Mucosa of gallbladder (tissue), 1 donor: Measurements from ENCODE around the gene MAN1B1. TPM values are rescaled to one million over a fixed set of nuclear protein-coding genes. Genes with fewer than 3 reads are reported as not detected.
A peak's percentile ranks its signal among the peaks of the same experiment; 100 is the strongest.
"Not testable (repeated sequence)": the region's sequence is repeated elsewhere in the genome, so short reads cannot be mapped to it uniquely, and the experiment has no call there.

Source experiments
- DNase-seq: peaks from one replicate; pipeline ENCODE4 v3.0.0-alpha.2; 2020; ENCODE audit warnings: low spot score
- total RNA-seq: library from RNA; stranded (reverse); gene quantifications from one replicate; pipeline ENCODE4 v1.2.1, GENCODE V29; 2021
- donor health status: DM: no; HTN: no; CAD: no.

Gene MAN1B1
- total RNA-seq, 1 donor from 2014 or later, result 59.8 TPM

- no peak for DNase-seq
Measured at GRCh38 chr9:137127301-137128157, 40.7 kb downstream of the MAN1B1 start.

GRCh38 chr9:137128158-137128861 lies 41.5 kb downstream of the MAN1B1 start:
- DNase-seq, result no peak

DNA sequence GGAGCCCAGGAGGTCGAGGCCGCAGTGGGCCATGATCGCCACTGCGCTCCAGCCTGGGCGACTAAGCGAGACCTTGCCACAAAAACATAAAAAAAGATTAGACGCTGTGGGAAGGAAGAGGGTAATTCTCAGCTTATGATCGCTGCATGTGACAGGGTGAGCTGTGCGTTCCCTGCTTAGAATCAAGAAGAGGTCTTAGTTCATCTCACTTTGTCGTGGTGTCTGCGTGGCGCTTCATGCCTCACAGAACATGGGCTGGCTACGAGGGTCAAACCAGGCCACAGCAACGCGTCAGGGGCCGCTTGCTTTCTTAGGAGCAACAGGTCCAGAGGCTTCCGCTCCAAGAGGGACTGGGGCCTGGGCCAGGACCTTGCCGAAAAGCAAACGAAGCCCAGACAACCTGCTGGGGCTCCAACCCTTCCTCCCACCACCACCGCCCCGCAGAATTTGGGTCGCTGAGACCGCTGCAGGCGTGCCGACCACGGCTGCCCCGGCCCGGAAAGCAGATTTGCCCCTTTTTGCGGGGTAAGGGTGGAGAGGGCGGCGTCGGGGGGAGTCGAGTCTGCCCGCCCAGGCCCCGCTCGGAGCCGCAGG lies 42.2 kb downstream of the MAN1B1 start:
- no peak for DNase-seq

- peak; percentile 91 for DNase-seq
Measured at GRCh38 chr9:137129456-137130175, 42.8 kb downstream of the MAN1B1 start.

- DNase-seq, result no peak
Measured at GRCh38 chr9:137130176-137130755, 43.5 kb downstream of the MAN1B1 start.

DNA sequence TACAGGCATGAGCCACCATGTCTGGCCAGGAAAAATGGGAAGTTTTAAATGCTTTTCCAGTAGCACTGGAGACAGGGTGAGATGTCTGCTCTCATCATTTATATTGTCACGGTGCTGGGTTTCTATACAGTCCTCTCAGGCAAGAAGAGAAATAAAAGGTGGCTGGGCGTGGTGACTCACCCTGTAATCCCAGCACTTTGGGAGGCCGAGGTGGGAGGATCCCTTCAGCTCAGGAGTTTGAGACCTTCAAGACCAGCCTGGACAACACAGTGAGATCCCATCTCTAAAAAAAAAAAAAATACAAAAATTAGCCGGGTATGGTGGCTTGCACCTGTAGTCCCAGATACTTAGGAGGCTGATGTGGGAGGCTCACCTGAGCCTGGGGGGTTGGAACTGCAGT lies 47.4 kb downstream of the MAN1B1 start:
- no peak for DNase-seq

- DNase-seq, result not testable (repeated sequence)
Measured at GRCh38 chr9:137135154-137135553, 48.4 kb downstream of the MAN1B1 start.

DNA sequence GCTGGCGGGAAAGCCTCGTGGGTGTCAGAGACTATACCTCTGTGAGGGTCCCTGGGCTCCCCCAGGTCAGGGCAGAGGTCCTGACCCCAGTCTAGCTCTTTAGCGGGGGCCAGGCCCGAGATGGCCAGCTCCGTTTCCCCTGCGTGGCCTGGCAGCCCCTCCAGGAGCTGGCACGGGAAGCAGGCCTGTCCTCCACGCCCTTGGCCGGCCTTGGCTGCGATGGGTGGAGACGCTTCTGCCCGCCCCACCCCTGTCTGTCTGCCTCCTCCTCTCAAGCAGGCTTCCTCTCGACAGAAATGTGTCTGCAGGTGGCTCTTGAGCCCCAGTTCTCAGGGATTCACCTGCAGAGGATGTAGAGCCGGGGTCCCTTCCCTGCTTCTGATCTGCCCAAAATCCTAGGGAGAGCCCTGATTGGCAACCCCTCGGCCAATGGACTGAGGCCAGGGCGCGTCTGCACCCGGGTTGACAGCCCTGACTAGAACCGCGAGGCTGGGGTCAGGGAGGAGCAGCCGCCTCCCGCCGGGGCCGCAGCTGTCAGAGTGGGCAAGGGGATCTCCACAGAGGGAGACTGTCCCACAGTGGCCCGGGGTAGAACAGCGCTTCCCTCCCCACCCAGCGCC lies 49.6 kb downstream of the MAN1B1 start:
- DNase-seq, result no peak

DNA sequence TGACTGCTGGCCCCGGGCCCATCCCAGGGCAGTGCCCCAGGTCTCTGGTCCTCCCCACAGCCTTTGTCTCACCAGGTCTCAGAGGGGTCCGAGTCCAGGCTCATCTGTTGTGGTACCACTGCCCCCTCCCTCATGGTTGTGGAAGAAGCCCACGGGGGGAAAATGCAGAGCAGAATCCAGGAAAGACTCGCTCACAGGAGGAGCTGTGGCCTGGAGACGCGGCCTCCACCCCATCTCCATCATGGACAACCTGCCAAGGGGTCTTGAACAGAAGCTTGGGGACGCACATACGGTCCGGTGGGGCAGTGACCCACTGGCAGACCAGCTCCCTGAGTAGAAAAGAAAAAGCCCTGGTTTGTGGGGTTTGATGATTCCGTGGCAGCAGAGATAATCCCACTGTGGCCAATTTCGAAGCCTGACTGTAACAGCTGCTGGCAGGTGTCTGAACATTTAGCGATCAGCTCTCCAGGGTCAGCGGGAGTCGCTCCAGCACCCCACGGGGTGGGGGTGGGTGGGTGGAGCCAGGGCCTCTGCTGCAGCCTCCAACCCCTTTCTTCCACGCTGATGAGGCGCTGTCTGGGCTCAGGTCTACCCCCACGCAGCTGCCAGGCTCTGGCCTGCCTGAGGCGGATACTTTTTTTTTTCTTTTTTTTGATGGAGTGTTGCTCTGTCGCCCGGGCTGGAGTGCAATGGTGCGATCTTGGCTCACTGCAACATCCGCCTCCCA lies 50.3 kb downstream of the MAN1B1 start:
- no peak for DNase-seq

DNA sequence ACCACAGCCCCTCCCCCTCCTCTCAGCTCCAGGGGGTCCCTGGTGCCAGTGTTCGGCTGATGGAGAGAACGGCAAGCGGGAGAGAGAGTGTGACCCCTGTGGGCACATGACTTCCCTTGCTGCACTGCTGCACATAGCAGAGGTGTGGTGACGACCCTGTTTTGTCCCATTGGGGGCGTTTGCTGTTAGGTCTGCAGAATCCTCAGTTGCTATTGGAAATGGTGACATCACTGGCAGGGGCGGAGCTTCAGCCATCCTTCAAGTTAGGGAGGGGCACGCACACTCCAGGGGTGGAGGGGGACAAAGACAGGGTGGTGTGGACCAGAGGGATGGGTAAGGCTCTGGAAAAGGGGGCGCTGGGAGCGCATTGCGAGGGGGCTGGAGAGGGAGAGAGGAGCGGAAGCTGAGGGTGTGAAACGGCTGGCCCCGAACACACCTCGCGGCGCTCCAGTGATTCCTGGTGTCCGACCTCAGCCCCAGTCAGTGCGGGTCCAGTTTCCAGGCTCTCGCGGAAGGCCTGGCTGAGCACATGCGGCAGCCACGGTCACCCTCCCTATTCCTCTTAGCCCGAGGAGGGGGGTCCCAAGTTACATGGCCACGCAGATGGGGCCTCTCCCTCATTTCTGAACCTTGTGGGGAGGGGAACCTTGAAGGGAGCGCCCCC lies 51.4 kb downstream of the MAN1B1 start:
- no peak for DNase-seq

DNA sequence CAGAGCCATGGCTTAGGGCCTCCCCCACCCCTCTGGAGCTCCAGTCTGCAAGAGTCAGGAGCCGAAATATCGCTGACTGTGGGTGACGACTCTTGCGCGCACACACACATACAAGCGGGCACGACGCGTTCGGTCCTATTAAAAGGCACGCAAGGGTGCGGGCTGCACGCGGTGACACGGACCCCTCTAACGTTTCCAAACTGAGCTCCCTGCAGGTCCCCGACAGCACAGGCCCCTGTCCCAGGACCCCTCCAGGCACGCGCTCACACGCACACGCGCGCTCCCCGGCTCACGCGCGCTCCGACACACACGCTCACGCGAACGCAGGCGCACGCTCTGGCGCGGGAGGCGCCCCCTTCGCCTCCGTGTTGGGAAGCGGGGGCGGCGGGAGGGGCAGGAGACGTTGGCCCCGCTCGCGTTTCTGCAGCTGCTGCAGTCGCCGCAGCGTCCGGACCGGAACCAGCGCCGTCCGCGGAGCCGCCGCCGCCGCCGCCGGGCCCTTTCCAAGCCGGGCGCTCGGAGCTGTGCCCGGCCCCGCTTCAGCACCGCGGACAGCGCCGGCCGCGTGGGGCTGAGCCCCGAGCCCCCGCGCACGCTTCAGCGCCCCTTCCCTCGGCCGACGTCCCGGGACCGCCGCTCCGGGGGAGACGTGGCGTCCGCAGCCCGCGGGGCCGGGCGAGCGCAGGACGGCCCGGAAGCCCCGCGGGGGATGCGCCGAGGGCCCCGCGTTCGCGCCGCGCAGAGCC lies 52.1 kb downstream of the MAN1B1 start, which contains the start of gene GRIN1:
GRIN1 (plus strand) TSS at position 433 of the 746 bp plus-strand sequence. CDS start 333 bp downstream, outside the sequence.
- no peak for DNase-seq

DNA sequence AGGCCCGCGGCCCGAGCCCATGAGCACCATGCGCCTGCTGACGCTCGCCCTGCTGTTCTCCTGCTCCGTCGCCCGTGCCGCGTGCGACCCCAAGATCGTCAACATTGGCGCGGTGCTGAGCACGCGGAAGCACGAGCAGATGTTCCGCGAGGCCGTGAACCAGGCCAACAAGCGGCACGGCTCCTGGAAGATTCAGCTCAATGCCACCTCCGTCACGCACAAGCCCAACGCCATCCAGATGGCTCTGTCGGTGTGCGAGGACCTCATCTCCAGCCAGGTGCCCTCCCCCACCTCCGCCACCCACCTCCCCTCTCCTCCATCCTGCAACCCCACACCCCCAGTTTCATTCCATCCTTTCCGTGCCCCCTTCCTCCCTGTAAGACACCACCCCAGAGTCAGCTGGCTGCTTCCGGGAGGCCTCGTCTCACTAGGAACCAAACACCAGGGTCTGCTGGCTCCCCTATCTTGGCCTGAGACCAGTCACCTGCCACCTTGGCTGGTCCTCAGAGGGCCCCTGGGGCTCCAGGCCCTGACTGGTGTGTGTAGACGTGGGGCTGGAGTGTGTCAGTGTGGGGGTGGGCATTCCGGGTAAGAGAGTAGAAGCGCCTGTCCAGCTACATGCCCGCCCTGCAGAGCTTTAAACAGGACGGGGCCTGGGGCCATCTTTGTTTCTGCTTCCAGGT lies 52.8 kb downstream of the MAN1B1 start:
- no peak for DNase-seq

- no peak for DNase-seq
Measured at GRCh38 chr9:137140151-137141012, 53.6 kb downstream of the MAN1B1 start.

GRCh38 chr9:137141050-137141810 lies 54.4 kb downstream of the MAN1B1 start:
- no peak for DNase-seq

- DNase-seq, result no peak
Measured at GRCh38 chr9:137141976-137142936, 55.5 kb downstream of the MAN1B1 start.

- DNase-seq, result no peak
Measured at GRCh38 chr9:137143459-137143858, 56.7 kb downstream of the MAN1B1 start.
